Measurements from ENCODE around the gene STOX1.
"Not testable (repeated sequence)": the region's sequence is repeated elsewhere in the genome, so short reads cannot be mapped to it uniquely, and the experiment has no call there.

- TF ChIP-seq EZH2phosphoT487 (conservative IDR thresholded peaks at IDR 0.05; ENCODE audit: low read length): not testable (repeated sequence)
- TF ChIP-seq, protein P1, sequence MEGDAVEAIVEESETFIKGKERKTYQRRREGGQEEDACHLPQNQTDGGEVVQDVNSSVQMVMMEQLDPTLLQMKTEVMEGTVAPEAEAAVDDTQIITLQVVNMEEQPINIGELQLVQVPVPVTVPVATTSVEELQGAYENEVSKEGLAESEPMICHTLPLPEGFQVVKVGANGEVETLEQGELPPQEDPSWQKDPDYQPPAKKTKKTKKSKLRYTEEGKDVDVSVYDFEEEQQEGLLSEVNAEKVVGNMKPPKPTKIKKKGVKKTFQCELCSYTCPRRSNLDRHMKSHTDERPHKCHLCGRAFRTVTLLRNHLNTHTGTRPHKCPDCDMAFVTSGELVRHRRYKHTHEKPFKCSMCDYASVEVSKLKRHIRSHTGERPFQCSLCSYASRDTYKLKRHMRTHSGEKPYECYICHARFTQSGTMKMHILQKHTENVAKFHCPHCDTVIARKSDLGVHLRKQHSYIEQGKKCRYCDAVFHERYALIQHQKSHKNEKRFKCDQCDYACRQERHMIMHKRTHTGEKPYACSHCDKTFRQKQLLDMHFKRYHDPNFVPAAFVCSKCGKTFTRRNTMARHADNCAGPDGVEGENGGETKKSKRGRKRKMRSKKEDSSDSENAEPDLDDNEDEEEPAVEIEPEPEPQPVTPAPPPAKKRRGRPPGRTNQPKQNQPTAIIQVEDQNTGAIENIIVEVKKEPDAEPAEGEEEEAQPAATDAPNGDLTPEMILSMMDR (IDR thresholded peaks at IDR 0.05; ENCODE audit: insufficient read depth, low read length, poor library complexity, severe bottlenecking): not testable (repeated sequence)
Observed at GRCh38 chr10:68822626-68823025, 4.7 kb upstream of the STOX1 start.

All from SU-DHL-6 (cell line).